ENCODE data around the gene ZIC5. TPM values are rescaled to one million over a fixed set of nuclear protein-coding genes. Genes with fewer than 3 reads are reported as not detected.

The ZIC5 gene
- total and polyA plus RNA-seq, 12 donors = not detected

DNA sequence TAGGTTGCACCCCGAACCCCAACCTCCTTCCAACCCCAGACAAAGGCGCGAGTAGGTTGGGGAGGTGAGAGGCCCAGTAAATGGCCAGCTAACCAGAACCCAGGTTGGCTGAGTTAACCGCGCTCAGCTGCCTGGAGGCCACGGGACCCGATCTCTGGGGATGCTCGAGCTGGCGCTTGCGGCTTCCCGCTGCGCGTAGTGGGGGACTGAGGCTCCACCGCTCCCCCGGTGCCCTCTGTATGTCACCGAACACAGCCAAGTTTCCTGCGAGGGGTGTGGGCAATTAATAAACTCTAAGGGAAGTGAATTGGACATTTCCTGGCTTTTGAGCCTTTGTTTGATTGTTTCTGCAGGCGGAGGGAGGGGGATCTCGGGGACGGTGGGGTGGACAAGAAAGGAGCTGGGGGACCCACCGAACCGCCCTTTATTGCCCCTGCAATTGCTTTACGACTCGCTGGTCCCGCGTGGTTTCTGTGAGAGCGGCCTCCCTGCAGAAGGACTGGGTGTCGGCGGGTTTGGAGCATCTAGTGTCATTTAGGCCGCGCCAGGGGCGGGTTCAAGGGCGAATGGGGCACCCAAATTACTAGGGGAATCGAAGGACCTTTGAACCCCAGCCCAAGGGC, 3.5 kb upstream of the ZIC5 start:
- WGBS, 2 donors = 7 to 8% methylated on average over 34 of the region's 34 CpGs
- Histone ChIP-seq H3K27ac (no peak overlapping the region), H3K27me3 (peaks cover 78 to 99% (median 96%) of the 10 kb centered on the region in 7 donors), H3K36me3 (no peaks in the 10 kb centered on the region), H3K4me1 (peaks cover 5 to 28% (median 17%) of the 10 kb centered on the region in 9 donors), H3K9me3 (peaks cover 0 to 4% (median 0%) of the 10 kb centered on the region in 11 donors), H3K4me3 (no peak overlapping the region)
- intact Hi-C loops (cut with DNase I) = no loop called here
- no peak for DNase-seq
- no peak for ATAC-seq
- TF ChIP-seq, protein P1, sequence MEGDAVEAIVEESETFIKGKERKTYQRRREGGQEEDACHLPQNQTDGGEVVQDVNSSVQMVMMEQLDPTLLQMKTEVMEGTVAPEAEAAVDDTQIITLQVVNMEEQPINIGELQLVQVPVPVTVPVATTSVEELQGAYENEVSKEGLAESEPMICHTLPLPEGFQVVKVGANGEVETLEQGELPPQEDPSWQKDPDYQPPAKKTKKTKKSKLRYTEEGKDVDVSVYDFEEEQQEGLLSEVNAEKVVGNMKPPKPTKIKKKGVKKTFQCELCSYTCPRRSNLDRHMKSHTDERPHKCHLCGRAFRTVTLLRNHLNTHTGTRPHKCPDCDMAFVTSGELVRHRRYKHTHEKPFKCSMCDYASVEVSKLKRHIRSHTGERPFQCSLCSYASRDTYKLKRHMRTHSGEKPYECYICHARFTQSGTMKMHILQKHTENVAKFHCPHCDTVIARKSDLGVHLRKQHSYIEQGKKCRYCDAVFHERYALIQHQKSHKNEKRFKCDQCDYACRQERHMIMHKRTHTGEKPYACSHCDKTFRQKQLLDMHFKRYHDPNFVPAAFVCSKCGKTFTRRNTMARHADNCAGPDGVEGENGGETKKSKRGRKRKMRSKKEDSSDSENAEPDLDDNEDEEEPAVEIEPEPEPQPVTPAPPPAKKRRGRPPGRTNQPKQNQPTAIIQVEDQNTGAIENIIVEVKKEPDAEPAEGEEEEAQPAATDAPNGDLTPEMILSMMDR (IDR thresholded peaks at IDR 0.05) = no peak

DNA sequence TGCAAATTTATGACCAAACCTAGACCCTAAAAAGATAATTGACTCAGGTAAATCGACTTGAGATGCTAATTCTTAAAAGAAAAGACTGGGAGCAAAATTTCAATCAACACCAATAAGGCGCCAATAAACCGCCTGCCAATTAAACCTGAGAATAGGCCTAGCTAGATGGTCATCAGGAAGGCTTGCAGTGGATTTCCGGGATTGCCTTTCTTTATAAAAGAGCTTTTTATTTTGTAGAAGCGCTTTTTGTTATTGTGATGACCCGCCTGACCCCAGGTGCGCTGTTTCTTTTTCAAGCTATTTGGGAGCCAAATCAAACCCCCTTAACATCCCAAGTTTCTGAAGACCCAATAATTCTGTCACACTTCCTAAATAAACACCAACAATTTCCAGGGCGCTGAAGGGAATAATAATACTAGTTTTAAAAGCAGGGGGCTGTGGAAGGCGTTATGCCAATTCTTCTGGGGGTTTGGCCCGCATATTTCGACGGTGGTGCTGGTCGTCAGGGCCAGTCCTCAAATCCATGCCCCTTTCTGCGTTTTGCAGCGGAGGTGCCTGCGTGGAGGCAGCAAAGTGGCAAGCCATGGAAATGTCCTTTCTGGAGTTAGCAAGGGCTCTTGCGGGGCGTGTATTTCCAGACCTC, 2.9 kb upstream of the ZIC5 start:
- H3K27ac ChIP-seq = no peak overlapping the region
- H3K36me3 ChIP-seq = no peaks in the 10 kb centered on the region
- peaks cover 0 to 28% (median 17%) of the 10 kb centered on the region in 9 donors for H3K4me1 ChIP-seq
- no peak overlapping the region for H3K4me3 ChIP-seq
- DNase-seq (no peak), ATAC-seq (no peak)
- 10 to 15% methylated on average over 18 of the region's 18 CpGs for WGBS, 2 donors
- H3K9me3 ChIP-seq = peaks cover 0 to 4% (median 0%) of the 10 kb centered on the region in 11 donors
- peaks cover 78 to 99% (median 96%) of the 10 kb centered on the region in 7 donors for H3K27me3 ChIP-seq
- TF ChIP-seq, protein P1 (IDR thresholded peaks at IDR 0.05) = no peak
- intact Hi-C loops (cut with DNase I) = no loop called here

DNA sequence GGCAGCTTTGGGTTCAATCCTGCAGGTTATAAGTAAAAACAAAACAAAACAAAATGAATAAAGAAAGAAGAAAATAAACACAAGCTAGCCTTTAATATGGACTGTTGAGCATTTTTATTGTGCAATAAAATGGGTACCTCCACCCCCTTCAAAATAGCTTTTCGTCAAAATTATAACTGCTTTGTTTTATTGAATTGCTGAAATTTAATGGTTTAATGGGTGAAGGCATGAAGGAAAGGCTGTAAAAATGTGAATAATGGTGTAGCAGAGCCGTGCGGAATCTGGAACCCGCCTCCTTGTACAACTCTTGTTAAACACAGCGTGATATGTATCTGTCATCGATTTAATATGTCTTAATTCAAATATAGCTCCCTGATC, 2.2 kb upstream of the ZIC5 start:
- Histone ChIP-seq H3K4me1 (peaks cover 2 to 28% (median 21%) of the 10 kb centered on the region in 9 donors), H3K27me3 (peaks cover 78 to 99% (median 96%) of the 10 kb centered on the region in 7 donors), H3K27ac (no peak overlapping the region), H3K36me3 (no peaks in the 10 kb centered on the region), H3K9me3 (peaks cover 0 to 4% (median 0%) of the 10 kb centered on the region in 11 donors), H3K4me3 (no peak overlapping the region)
- DNase-seq = no peak
- 15 to 24% methylated on average over 6 of the region's 6 CpGs for WGBS, 2 donors
- no peak for ATAC-seq
- TF ChIP-seq, protein P1 (IDR thresholded peaks at IDR 0.05) = no peak
- intact Hi-C loops (cut with DNase I) = no loop called here

DNA sequence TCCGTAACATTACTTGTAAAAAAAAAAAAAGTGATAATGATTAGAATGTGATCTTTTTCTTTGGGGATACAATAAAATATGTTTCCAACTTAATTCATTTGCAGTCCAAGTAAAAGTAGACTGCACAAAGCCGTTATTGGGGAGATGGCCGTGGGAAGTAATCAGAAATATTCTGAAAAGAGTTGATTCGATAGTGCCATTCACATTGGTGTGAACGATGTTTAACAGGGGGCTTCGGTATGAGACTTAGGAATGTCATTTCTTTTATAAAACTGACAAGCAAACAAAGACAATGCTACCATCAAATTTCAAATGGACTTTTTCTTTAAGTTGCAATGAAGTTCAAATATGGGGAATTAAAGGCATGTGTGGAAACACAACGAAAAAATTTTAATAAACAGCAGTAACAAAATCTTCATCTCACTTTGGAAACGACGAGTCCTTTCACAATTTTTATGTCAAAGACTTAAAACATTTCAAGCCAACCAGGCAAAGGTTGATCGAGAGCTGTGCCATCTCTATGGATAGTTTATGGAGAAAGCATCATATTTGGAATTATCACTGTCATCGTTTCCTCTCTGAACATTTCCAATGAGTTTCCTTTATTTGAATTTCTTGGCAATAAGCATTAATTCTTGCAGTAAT, 1.7 kb upstream of the ZIC5 start:
- Histone ChIP-seq H3K9me3 (peaks cover 0 to 4% (median 0%) of the 10 kb centered on the region in 11 donors), H3K4me3 (peak overlapping the region in 1 of 10 donors; percentile 2), H3K4me1 (peaks cover 8 to 29% (median 26%) of the 10 kb centered on the region in 9 donors), H3K27ac (no peak overlapping the region), H3K27me3 (peaks cover 80 to 99% (median 96%) of the 10 kb centered on the region in 7 donors), H3K36me3 (no peaks in the 10 kb centered on the region)
- TF ChIP-seq, protein P1 (IDR thresholded peaks at IDR 0.05) = no peak
- DNase-seq (no peak), ATAC-seq (no peak)
- 10 to 11% methylated on average over 11 of the region's 11 CpGs for WGBS, 2 donors
- intact Hi-C loops (cut with DNase I) = no loop called here
